K562 (cell line): Measurements from ENCODE around the gene CTXN1. TPM values are rescaled to one million over a fixed set of nuclear protein-coding genes. Genes with fewer than 3 reads are reported as not detected.

Experiments used
- BMI1 ChIP-seq: fragments of 150-350 bp; IDR thresholded peaks from 2 replicates; pipeline ENCODE4 v1.6.1; 2014; ENCODE audit warnings: low read length
- BRCA1 ChIP-seq, 2 experiments: fragments of 450-650 bp in 1 of 2; sonication (generic) in 1 of 2; formaldehyde crosslinking in 1 of 2; IDR thresholded peaks; 2 replicates each; pipeline versions ENCODE4 v1.5.0 to v1.6.1; 2017 to 2020; ENCODE audit warnings: mild to moderate bottlenecking in 1 of 2, missing genetic modification reagents in 1 of 2
- CEBPB ChIP-seq: fragments of 450-650 bp; IDR thresholded peaks from 2 replicates; pipeline ENCODE4 v1.6.1; 2016; ENCODE audit warnings: missing genetic modification characterization, missing compliant biosample characterization
- DEAF1 ChIP-seq: fragments of 450-650 bp; formaldehyde crosslinking; IDR thresholded peaks from 2 replicates; pipeline ENCODE4 v1.4.0; 2020; ENCODE audit warnings: mild to moderate bottlenecking, moderate library complexity
- EGR1 ChIP-seq: fragments of 450-650 bp; conservative IDR thresholded peaks from 2 replicates; pipeline ENCODE4 v1.6.1; 2017; ENCODE audit warnings: mild to moderate bottlenecking
- ESRRA ChIP-seq: fragments of 450-650 bp; IDR thresholded peaks from 2 replicates; pipeline ENCODE4 v1.6.1; 2014; ENCODE audit warnings: low read depth, mild to moderate bottlenecking, moderate library complexity, borderline replicate concordance
- HBP1 ChIP-seq: fragments of 450-650 bp; formaldehyde crosslinking; IDR thresholded peaks from 2 replicates; pipeline ENCODE4 v1.4.0; 2022; ENCODE audit warnings: missing genetic modification characterization
- HDAC6 ChIP-seq: IDR thresholded peaks from 2 replicates; pipeline ENCODE4 v1.6.1; 2012; ENCODE audit warnings: low read depth, mild to moderate bottlenecking, control low read depth, inconsistent platforms, low read length, moderate library complexity
- HDAC8 ChIP-seq: fragments of 450-650 bp; IDR thresholded peaks from 2 replicates; pipeline ENCODE4 v1.6.1; 2016; ENCODE audit warnings: mild to moderate bottlenecking, missing genetic modification characterization, moderate library complexity, missing compliant biosample characterization
- HNRNPUL1 ChIP-seq: fragments of 200-400 bp; formaldehyde crosslinking; IDR thresholded peaks from 2 replicates; pipeline ENCODE4 v1.6.1; 2017; ENCODE audit warnings: low read length
- KDM2B ChIP-seq: fragments of 250-450 bp; sonication (Bioruptor Pico); IDR thresholded peaks from 2 replicates; pipeline ENCODE4 v1.8.0; 2021; ENCODE audit warnings: mild to moderate bottlenecking, moderate library complexity
- KDM5B ChIP-seq: fragments of 200-600 bp; sonication (generic); IDR thresholded peaks from 2 replicates; pipeline ENCODE4 v1.6.1; 2012; ENCODE audit warnings: low read depth, mild to moderate bottlenecking, moderate library complexity, low read length, control low read depth, inconsistent platforms; ENCODE audit not compliant: insufficient replicate concordance
- KLF1 ChIP-seq: fragments of 450-650 bp; IDR thresholded peaks from 2 replicates; pipeline ENCODE4 v1.6.1; 2016; ENCODE audit warnings: missing genetic modification characterization, missing compliant biosample characterization
- MLX ChIP-seq, 2 experiments: fragments of 450-650 bp in 1 of 2; sonication (generic) in 1 of 2; formaldehyde crosslinking; conservative IDR thresholded peaks; 2 replicates each; pipeline versions ENCODE4 v1.4.0 to v1.8.1; 2020 to 2022; ENCODE audit warnings: mild to moderate bottlenecking in 1 of 2, missing genetic modification reagents in 1 of 2
- RNF219 ChIP-seq: fragments of 250-450 bp; sonication (Bioruptor Pico); IDR thresholded peaks from 2 replicates; pipeline ENCODE4 v1.5.0; 2022; ENCODE audit warnings: mild to moderate bottlenecking
- STAT5B ChIP-seq: fragments of 250-450 bp; sonication (Bioruptor Pico); IDR thresholded peaks from 2 replicates; pipeline ENCODE4 v1.8.0; 2021; ENCODE audit warnings: mild to moderate bottlenecking, inconsistent platforms
- TAF9B ChIP-seq: fragments of 450-650 bp; IDR thresholded peaks from 2 replicates; pipeline ENCODE4 v1.6.1; 2018; ENCODE audit warnings: mild to moderate bottlenecking; ENCODE audit not compliant: partially characterized antibody
- TBL1XR1 ChIP-seq, 2 experiments: IDR thresholded peaks; 2 replicates each; pipeline ENCODE4 v1.6.1; 2012; ENCODE audit warnings: improper control_type of control experiment in 2 of 2, low read length in 2 of 2, mild to moderate bottlenecking in 1 of 2
- U2AF2 ChIP-seq: fragments of 200-400 bp; formaldehyde crosslinking; optimal IDR thresholded peaks from 2 replicates; pipeline ENCODE3; 2017; ENCODE audit warnings: low read depth, mild to moderate bottlenecking, low read length
- ZBED1 ChIP-seq: IDR thresholded peaks from 2 replicates; pipeline ENCODE4 v1.6.1; 2014
- ZNF707 ChIP-seq: fragments of 250-450 bp; sonication (Bioruptor Pico); conservative IDR thresholded peaks from 2 replicates; pipeline ENCODE4 v1.8.0; 2022; ENCODE audit warnings: inconsistent platforms, mild to moderate bottlenecking, moderate library complexity
- polyA plus RNA-seq, 8 experiments: library from polyadenylated mRNA; depleted of rRNA in 4 of 8; stranded (reverse) in 5 of 8; unstranded in 3 of 8; fragments of >200 nt; fragmentation: Nextera tagmentation in 2 of 8; fragmentation: Illumina TruSeq in 1 of 8; extraction: Ambion mirVana in 2 of 8; extraction: Trizol in 1 of 8; gene quantifications; 2 replicates each; pipeline versions ENCODE4 v1.2.1 to v1.2.3, GENCODE V29; 2011 to 2014; ENCODE audit warnings: inconsistent platforms in 1 of 8, missing spikeins in 1 of 8
- total RNA-seq, 7 experiments: library from RNA; depleted of rRNA in 6 of 7; stranded (reverse); fragments of >200 nt in 6 of 7; fragmentation: Illumina TruSeq in 2 of 7; extraction: Trizol in 2 of 7; gene quantifications; 2 replicates each; pipeline versions ENCODE4 v1.2.1 to v1.2.3, GENCODE V29; 2011 to 2021; ENCODE audit warnings: low replicate concordance in 1 of 7

The CTXN1 gene
- total and polyA plus RNA-seq, 9 of the 15 experiments (the other 6 are each of a cell fraction or from before 2014, with no cell fraction given) = 0.15 to 37.4 (median 1.8) TPM; not detected in 2

GRCh38 chr19:7919610-7920518 is 6.1 kb downstream of the CTXN1 start, which contains the start of gene SNAPC2 (continued):
- TF ChIP-seq STAT5B (CRISPR knock-in tag) (no peak), KDM2B (CRISPR knock-in tag) (peak; percentile 78; the same call in 1 of the 2 replicates), HDAC8 (tag) (no peak), TBL1XR1 (IDR thresholded peaks at IDR 0.05; ENCODE audit: low read length in 2 of 2) (no peak), BRCA1 (IDR thresholded peaks at IDR 0.05) (no peak), BRCA1 (CRISPR knock-in tag; IDR thresholded peaks at IDR 0.05) (no peak), CEBPB (tag) (no peak), ESRRA (peak; percentile 77), MLX (CRISPR knock-in tag; conservative IDR thresholded peaks at IDR 0.05) (no peak), DEAF1 (CRISPR knock-in tag) (no peak), EGR1 (peak; percentile 90), BMI1 (no peak), HBP1 (CRISPR knock-in tag) (no peak), HDAC6 (no peak), KLF1 (no peak), KDM5B (peak; percentile 44), ZNF707 (CRISPR knock-in tag) (no peak), TAF9B (no peak), ZBED1 (no peak), U2AF2 (no peak), HNRNPUL1 (no peak), RNF219 (CRISPR knock-in tag) (no peak)
